ENCODE results near the gene DLEC1. TPM values are rescaled to one million over a fixed set of nuclear protein-coding genes. Genes with fewer than 3 reads are reported as not detected.

Gene DLEC1
- polyA plus RNA-seq, 1 donor from 2014 or later: 0.25 TPM

GRCh38 chr3:38021196-38021595 is 17.8 kb upstream of the DLEC1 start:
- no peaks in the 10 kb centered on the region for H3K79me2 ChIP-seq (replicated peaks; ENCODE audit: insufficient read depth, low read length)
- no peak overlapping the region for H3K4me2 ChIP-seq (ENCODE audit: low read length)
- no peak overlapping the region for H3K27ac ChIP-seq (ENCODE audit: low read length)
- no peak overlapping the region for H3K4me3 ChIP-seq (ENCODE audit: low read length)
- H3K9me2 ChIP-seq (ENCODE audit: insufficient read depth, low read length): no peaks in the 10 kb centered on the region
- no peak overlapping the region for H2AFZ ChIP-seq (ENCODE audit: low read depth, low read length)
- no peaks in the 10 kb centered on the region for H3K9me3 ChIP-seq (ENCODE audit: low read length)
- no peak overlapping the region for H3K9ac ChIP-seq (ENCODE audit: low read length)
- no peaks in the 10 kb centered on the region for H3F3A ChIP-seq (ENCODE audit: insufficient read depth, low read length, poor library complexity, severe bottlenecking)
- H4K20me1 ChIP-seq (ENCODE audit: insufficient read depth): no peaks in the 10 kb centered on the region
- no peaks in the 10 kb centered on the region for H3K27me3 ChIP-seq (ENCODE audit: insufficient read depth, low read depth, low read length)
- TF ChIP-seq TAF1 (IDR thresholded peaks at IDR 0.05; ENCODE audit: low read depth) (no peak), CTCF (IDR thresholded peaks at IDR 0.05; ENCODE audit: poor library complexity, severe bottlenecking) (no peak), MXI1 (conservative IDR thresholded peaks at IDR 0.05; ENCODE audit: poor library complexity, severe bottlenecking) (no peak), EP300 (conservative IDR thresholded peaks at IDR 0.05; ENCODE audit: poor library complexity, severe bottlenecking) (no peak), SMC3 (conservative IDR thresholded peaks at IDR 0.05; ENCODE audit: poor library complexity) (no peak), POLR2AphosphoS5 (IDR thresholded peaks at IDR 0.05) (no peak), RAD21 (conservative IDR thresholded peaks at IDR 0.05) (no peak), EZH2 (IDR thresholded peaks at IDR 0.05; ENCODE audit: borderline replicate concordance, insufficient read depth, low read length, poor library complexity, severe bottlenecking) (no peak), REST (IDR thresholded peaks at IDR 0.05; ENCODE audit: borderline replicate concordance) (no peak)
- no peaks in the 10 kb centered on the region for H3K36me3 ChIP-seq (ENCODE audit: insufficient read depth, low read length)

GRCh38 chr3:38022301-38022700 is 16.7 kb upstream of the DLEC1 start:
- Histone ChIP-seq H3K27ac (ENCODE audit: low read length) (no peak overlapping the region), H3K4me2 (ENCODE audit: low read length) (no peak overlapping the region)
- no peak for TF ChIP-seq POLR2AphosphoS5 (IDR thresholded peaks at IDR 0.05)
- no peak for TF ChIP-seq TAF1 (IDR thresholded peaks at IDR 0.05; ENCODE audit: low read depth)
- TF ChIP-seq EZH2 (IDR thresholded peaks at IDR 0.05; ENCODE audit: borderline replicate concordance, insufficient read depth, low read length, poor library complexity, severe bottlenecking): no peak
- no peak for TF ChIP-seq SMC3 (conservative IDR thresholded peaks at IDR 0.05; ENCODE audit: poor library complexity)
- TF ChIP-seq REST (IDR thresholded peaks at IDR 0.05; ENCODE audit: borderline replicate concordance): no peak
- TF ChIP-seq RAD21 (conservative IDR thresholded peaks at IDR 0.05): no peak
- TF ChIP-seq CTCF (IDR thresholded peaks at IDR 0.05; ENCODE audit: poor library complexity, severe bottlenecking): no peak
- TF ChIP-seq MXI1 (conservative IDR thresholded peaks at IDR 0.05; ENCODE audit: poor library complexity, severe bottlenecking): no peak
- TF ChIP-seq EP300 (conservative IDR thresholded peaks at IDR 0.05; ENCODE audit: poor library complexity, severe bottlenecking): no peak

More at GRCh38 chr3:38022301-38022700, 16.7 kb upstream of the DLEC1 start:
- Histone ChIP-seq H2AFZ (ENCODE audit: low read depth, low read length) (no peak overlapping the region), H3F3A (ENCODE audit: insufficient read depth, low read length, poor library complexity, severe bottlenecking) (no peaks in the 10 kb centered on the region), H3K36me3 (ENCODE audit: insufficient read depth, low read length) (no peaks in the 10 kb centered on the region), H4K20me1 (ENCODE audit: insufficient read depth) (no peaks in the 10 kb centered on the region), H3K9me2 (ENCODE audit: insufficient read depth, low read length) (no peaks in the 10 kb centered on the region), H3K79me2 (replicated peaks; ENCODE audit: insufficient read depth, low read length) (no peaks in the 10 kb centered on the region), H3K9ac (ENCODE audit: low read length) (no peak overlapping the region), H3K9me3 (ENCODE audit: low read length) (no peaks in the 10 kb centered on the region), H3K4me3 (ENCODE audit: low read length) (no peak overlapping the region), H3K27me3 (ENCODE audit: insufficient read depth, low read depth, low read length) (no peaks in the 10 kb centered on the region)
